HepG2 (cell line): ENCODE data around the gene TM9SF4. TPM values are rescaled to one million over a fixed set of nuclear protein-coding genes. Genes with fewer than 3 reads are reported as not detected.

Experiments used
- CBX1 ChIP-seq: IDR thresholded peaks from one replicate; pipeline ENCODE4 v1.6.1; 2016; ENCODE audit warnings: antibody characterized with exemption, low read depth
- CEBPZ ChIP-seq: IDR thresholded peaks from 2 replicates; pipeline ENCODE4 v1.6.1; 2012; ENCODE audit warnings: low read length, improper control_type of control experiment
- FOXK2 ChIP-seq: fragments of 450-650 bp; IDR thresholded peaks from 2 replicates; pipeline ENCODE4 v1.6.1; 2016
- HOXA7 ChIP-seq: sonication (generic); formaldehyde crosslinking; IDR thresholded peaks from 2 replicates; pipeline ENCODE4 v1.8.1; 2022; ENCODE audit warnings: mild to moderate bottlenecking, missing genetic modification reagents, moderate library complexity
- NFE2 ChIP-seq: sonication (generic); formaldehyde crosslinking; IDR thresholded peaks from 2 replicates; pipeline ENCODE4 v1.4.0; 2020; ENCODE audit warnings: missing genetic modification reagents
- RBM39 ChIP-seq: fragments of 200-400 bp; formaldehyde crosslinking; IDR thresholded peaks from one replicate; pipeline ENCODE4 v1.6.1; 2018; ENCODE audit warnings: antibody characterized with exemption, mild to moderate bottlenecking, low read depth, low read length; ENCODE audit not compliant: poor library complexity, severe bottlenecking
- RCOR2 ChIP-seq: IDR thresholded peaks from 2 replicates; pipeline ENCODE4 v1.6.1; 2016; ENCODE audit warnings: missing biosample characterization, missing genetic modification reagents
- SRF ChIP-seq: IDR thresholded peaks from 2 replicates; pipeline ENCODE4 v1.6.1; 2011; ENCODE audit warnings: mild to moderate bottlenecking, low read depth, low read length, moderate library complexity
- TCF7 ChIP-seq: sonication (generic); IDR thresholded peaks from 2 replicates; pipeline ENCODE4 v1.6.1; 2016; ENCODE audit warnings: antibody characterized with exemption, low read depth
- TERF1 ChIP-seq: sonication (generic); formaldehyde crosslinking; IDR thresholded peaks from 2 replicates; pipeline ENCODE4 v1.8.0; 2022; ENCODE audit warnings: mild to moderate bottlenecking, missing genetic modification reagents, moderate library complexity
- YY1 ChIP-seq: IDR thresholded peaks from 2 replicates; pipeline ENCODE4 v1.6.1; 2011; ENCODE audit warnings: low read length, low read depth, moderate library complexity, mild to moderate bottlenecking; ENCODE audit not compliant: insufficient read depth, insufficient replicate concordance
- ZBTB39 ChIP-seq: sonication (generic); formaldehyde crosslinking; IDR thresholded peaks from 2 replicates; pipeline ENCODE4 v1.5.0; 2020; ENCODE audit warnings: missing genetic modification reagents
- ZBTB46 ChIP-seq: sonication (generic); formaldehyde crosslinking; IDR thresholded peaks from 2 replicates; pipeline ENCODE4 v1.4.0; 2020; ENCODE audit warnings: mild to moderate bottlenecking, missing genetic modification reagents, borderline replicate concordance
- ZNF17 ChIP-seq: sonication (generic); formaldehyde crosslinking; IDR thresholded peaks from 2 replicates; pipeline ENCODE4 v1.5.0; 2020; ENCODE audit warnings: mild to moderate bottlenecking, missing genetic modification reagents
- ZNF280B ChIP-seq: sonication (generic); formaldehyde crosslinking; IDR thresholded peaks from 2 replicates; pipeline ENCODE4 v1.5.0; 2020; ENCODE audit warnings: missing genetic modification reagents, mild to moderate bottlenecking, borderline replicate concordance
- ZNF280D ChIP-seq: sonication (generic); formaldehyde crosslinking; IDR thresholded peaks from 2 replicates; pipeline ENCODE4 v1.5.1; 2020; ENCODE audit warnings: mild to moderate bottlenecking, missing genetic modification reagents
- polyA plus RNA-seq, 8 experiments: library from polyadenylated mRNA; depleted of rRNA in 3 of 8; stranded (reverse) in 7 of 8; unstranded in 1 of 8; fragments of >200 nt; fragmentation: Illumina TruSeq in 4 of 8; extraction: Trizol in 4 of 8; gene quantifications; 2 replicates each; pipeline versions ENCODE4 v1.2.1 to v1.2.3, GENCODE V29; 2011 to 2016; ENCODE audit warnings: low read depth in 4 of 8, missing spikeins in 1 of 8, mixed read lengths in 1 of 8; ENCODE audit not compliant: insufficient read depth in 1 of 8
- total RNA-seq, 5 experiments: library from RNA; depleted of rRNA; stranded (reverse); fragments of >200 nt; fragmentation: Illumina TruSeq; extraction: Trizol; gene quantifications; 2 replicates each; pipeline ENCODE4 v1.2.3, GENCODE V29; 2016; ENCODE audit warnings: low read depth in 1 of 5

Gene TM9SF4
- total and polyA plus RNA-seq, 2 of the 13 experiments (the other 11 are each of a cell fraction or from before 2014, with no cell fraction given): 53.5 to 171 TPM

- TF ChIP-seq ZBTB39 (CRISPR knock-in tag): no peak
- no peak for TF ChIP-seq ZNF280D (CRISPR knock-in tag)
- TF ChIP-seq SRF: no peak
- TF ChIP-seq RCOR2: 0 out of 2 replicates have a peak, but pooled peaks have one; percentile 18
- TF ChIP-seq CEBPZ: no peak
- no peak for TF ChIP-seq ZNF17 (CRISPR knock-in tag)
- no peak for TF ChIP-seq FOXK2
- no peak for TF ChIP-seq NFE2
- TF ChIP-seq YY1: no peak
- no peak for TF ChIP-seq TERF1
- TF ChIP-seq HOXA7 (CRISPR knock-in tag): no peak
- TF ChIP-seq ZNF280B (CRISPR knock-in tag): no peak
- no peak for TF ChIP-seq ZBTB46 (CRISPR knock-in tag)
- no peak for TF ChIP-seq CBX1
- no peak for TF ChIP-seq RBM39
- peak; percentile 53 for TF ChIP-seq TCF7
These were observed 104.4 kb downstream of the TM9SF4 start (continued) for GRCh38 chr20:32213870-32214269.
